GM10266 (cell line): ENCODE measurements around the gene FMN1.
"Not testable (repeated sequence)": the region's sequence is repeated elsewhere in the genome, so short reads cannot be mapped to it uniquely, and the experiment has no call there.

Experiments used
- DNase-seq: peaks from one replicate; pipeline ENCODE4 v3.0.0; 2012; ENCODE audit errors: extremely low spot score
- TF ChIP-seq, protein P1 (sequence below): IDR thresholded peaks from 2 replicates; pipeline ENCODE4 v1.5.1; 2012; ENCODE audit warnings: mild to moderate bottlenecking, low read depth; ENCODE audit not compliant: control insufficient read depth, insufficient read depth; ENCODE audit errors: missing control alignments

Gene FMN1

DNA sequence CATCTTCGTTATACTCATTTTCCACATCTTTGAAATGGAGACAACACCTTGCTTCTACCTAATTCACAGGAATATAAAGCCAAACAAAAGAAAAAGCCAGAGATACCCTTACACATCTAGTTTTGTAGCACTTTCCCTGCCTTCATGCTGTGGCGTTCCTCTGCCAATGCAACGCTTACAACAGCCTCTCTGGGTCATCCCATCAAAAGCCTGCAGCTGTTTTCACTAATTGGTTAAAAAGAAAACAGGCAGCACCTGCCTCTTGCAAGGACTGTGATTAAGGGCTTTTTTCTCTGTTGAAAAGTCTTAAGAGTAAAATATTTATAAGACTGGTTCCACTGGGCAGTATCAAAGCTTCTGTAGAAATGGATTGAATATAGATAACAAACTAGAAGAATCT, 120.3 kb downstream of the FMN1 start:
- DNase-seq, result no peak
- TF ChIP-seq, protein P1, sequence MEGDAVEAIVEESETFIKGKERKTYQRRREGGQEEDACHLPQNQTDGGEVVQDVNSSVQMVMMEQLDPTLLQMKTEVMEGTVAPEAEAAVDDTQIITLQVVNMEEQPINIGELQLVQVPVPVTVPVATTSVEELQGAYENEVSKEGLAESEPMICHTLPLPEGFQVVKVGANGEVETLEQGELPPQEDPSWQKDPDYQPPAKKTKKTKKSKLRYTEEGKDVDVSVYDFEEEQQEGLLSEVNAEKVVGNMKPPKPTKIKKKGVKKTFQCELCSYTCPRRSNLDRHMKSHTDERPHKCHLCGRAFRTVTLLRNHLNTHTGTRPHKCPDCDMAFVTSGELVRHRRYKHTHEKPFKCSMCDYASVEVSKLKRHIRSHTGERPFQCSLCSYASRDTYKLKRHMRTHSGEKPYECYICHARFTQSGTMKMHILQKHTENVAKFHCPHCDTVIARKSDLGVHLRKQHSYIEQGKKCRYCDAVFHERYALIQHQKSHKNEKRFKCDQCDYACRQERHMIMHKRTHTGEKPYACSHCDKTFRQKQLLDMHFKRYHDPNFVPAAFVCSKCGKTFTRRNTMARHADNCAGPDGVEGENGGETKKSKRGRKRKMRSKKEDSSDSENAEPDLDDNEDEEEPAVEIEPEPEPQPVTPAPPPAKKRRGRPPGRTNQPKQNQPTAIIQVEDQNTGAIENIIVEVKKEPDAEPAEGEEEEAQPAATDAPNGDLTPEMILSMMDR, result no peak

DNA sequence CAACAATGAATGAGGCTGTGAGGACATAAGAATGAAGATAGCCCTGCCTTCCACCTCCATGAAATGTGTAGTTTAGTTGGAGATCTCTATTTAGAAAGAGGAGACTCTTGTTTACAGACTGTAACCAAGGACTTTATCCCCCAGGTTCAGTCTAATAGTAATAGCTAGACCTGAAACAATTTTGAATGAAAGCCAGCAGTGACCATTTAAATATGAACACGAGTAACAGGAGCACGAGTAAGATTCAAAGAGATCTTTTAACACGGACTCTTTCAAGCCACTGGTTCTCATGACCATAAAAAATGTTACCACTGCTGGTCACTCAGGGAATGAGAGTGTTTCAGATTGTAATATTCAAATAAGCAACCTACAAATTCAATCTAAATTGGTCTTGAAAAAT, 123.1 kb downstream of the FMN1 start:
- no peak for DNase-seq
- TF ChIP-seq, protein P1, result no peak

DNA sequence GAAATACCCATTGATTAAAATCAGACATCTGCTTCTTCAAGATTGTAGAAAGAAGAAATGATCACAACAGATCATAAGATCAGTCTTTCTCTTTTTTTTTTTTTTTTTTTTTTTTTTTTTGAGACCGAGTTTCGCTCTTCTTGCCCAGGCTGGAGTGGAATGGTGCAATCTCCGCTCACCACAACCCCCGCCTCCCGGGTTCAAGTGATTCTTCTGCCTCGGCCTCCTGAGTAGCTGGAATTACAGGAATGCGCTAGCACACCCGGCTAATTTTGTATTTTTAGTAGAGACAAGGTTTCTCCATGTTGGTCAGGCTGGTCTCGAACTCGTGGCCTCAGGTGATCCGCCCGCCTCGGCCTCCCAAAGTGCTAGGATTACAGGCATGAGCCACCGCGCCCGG, 124.6 kb downstream of the FMN1 start:
- DNase-seq, result not testable (repeated sequence)

DNA sequence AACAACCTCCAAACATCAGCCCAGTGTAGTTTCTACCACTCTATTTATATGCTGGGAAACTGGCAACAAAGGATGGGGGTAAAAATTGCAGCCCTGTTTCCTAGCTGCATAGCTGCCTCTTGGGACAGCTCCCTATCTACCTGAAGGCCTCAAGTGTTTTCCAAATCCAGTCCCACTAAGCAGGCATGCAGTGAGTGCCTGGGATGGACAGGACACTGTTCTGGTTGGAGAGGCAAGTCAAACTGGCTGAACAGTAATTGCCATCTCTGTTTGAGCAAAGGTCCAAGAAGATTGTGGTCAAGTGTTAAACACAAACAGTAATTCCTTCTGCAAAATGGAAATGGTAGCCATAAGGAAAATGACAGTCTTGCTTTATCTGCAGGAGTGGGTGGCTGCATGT, 125.4 kb downstream of the FMN1 start:
- TF ChIP-seq, protein P1, result no peak
- DNase-seq, result no peak

DNA sequence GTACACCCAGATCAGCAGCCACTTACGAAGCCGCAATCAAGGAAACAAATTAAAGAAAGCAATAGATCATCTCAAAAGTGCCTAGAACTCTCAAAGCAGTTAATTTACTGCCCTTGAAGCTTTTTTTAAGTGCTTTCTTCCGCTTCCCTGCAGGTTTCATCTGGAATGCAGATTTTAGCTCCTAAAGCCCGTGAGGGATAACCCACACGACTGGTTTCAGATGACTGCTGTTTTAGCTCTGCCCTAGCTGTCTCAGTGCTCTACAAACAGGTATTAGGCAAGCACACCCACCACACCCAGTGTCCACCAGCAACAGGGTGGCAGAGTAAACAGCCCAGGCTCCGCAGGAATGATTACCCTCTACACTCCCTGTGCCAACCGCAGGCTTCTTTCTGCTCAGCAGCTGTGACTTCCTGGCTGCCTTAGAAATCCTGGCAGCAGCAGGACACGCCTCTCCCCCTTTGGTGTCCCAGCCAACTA, 126.0 kb downstream of the FMN1 start:
- TF ChIP-seq, protein P1, result no peak
- DNase-seq, result no peak

DNA sequence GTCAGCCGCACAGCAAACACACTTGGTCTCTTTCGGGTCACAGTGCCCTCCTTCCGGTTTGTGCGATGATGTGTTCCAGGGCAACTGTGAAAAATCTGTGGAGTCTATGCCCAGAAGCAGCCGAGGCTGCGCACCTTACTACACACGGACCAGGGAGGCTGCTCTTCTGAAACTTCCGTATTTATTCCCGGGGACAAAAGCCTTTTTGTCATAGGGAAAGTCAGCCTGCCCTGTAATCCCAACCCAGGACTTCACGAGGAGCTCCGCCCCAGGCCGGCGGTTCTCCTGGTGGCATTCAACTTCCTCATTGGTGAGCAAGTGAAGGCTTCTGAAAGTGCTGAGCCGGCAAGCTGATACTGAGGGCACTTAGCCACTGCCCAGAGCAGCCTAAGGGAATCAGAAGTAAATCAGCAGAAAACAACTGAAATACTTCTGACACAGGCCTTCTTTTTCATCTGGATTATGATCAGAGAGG, 126.5 kb downstream of the FMN1 start:
- no peak for DNase-seq
- TF ChIP-seq, protein P1, result no peak

DNA sequence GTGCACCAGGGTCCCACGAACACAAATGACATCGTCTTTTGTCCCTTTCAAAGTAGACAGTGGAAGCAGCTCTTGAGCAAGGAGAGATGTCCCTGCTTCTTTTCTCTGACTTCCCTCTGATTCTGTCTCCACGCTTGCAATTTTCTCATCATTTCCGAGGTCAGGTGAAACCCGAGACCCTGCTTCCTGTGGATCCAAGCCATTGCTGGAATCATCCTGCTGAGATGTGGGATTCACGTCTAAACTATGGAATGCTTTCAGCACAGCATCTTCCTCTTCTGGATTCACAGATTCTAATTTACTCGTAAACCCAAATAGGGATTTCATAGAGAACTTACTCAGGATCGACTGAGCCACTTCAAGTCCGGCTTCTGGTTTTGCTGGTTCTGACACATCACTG, 127.1 kb downstream of the FMN1 start:
- TF ChIP-seq, protein P1, result no peak
- DNase-seq, result no peak

DNA sequence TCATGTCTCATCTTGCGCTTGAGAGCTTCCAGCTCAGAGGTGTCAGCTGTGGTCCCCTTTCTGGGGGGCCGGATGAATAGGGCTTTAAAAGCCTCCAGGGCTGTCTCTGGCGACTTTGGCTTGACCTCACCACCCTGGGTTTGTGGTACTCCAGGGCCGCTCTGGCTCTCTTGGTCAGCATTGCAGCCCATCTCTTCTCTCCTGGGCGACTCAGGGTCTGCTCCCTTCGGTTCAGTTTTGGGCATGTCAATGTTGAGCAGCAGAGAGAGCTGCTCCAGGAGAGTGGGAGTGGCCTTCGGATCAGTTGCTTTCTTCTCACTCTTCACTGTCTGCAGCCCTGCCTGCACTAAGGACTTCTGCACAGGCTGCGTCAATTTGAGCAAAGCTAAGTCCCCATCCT, 127.9 kb downstream of the FMN1 start:
- TF ChIP-seq, protein P1, result no peak
- DNase-seq, result no peak
